ENCODE measurements around the gene SRA1.

DNA sequence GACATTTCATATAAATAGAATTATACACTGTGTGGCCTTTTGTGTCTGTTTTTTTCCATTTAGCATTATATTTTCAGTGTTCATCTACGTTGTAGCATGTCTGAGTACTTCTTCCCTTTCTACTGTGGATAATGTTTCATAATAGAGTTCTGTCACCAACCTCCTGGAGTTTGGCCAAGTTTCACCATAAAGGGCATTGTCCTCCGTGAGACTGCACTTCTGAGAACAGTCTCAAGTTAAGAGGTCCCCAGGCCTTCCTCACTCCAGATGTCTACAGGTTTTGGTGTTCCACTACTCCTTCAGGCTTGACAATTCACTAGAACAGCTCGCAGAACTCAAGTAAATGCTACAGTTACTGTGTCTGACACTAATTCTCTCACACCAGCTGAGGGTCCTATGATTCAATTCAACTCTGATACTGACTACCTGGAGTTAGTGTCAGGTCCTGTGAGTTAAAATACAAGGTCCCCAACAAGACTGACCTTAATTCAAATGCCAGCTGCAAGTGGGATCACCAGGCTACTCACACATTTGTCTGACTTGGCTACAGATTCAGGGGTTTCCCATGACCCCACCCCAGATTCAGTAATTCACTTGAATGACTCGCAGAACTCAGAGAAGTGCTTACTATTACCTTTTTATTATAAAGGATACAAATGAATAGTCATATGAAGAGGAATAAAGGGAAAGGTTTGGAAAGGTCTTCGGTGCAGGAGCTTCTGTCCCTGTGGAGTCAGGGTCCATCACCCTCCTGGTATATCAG lies 38.4 kb upstream of the SRA1 start:
- no peak for TF ChIP-seq CTCF (IDR thresholded peaks at IDR 0.05)
- TF ChIP-seq EP300 (IDR thresholded peaks at IDR 0.05) = no peak
- TF ChIP-seq POLR2AphosphoS5 (IDR thresholded peaks at IDR 0.05) = no peak
